ENCODE measurements around the gene GCC1. TPM values are rescaled to one million over a fixed set of nuclear protein-coding genes. Genes with fewer than 3 reads are reported as not detected.
"Not testable (repeated sequence)": the region's sequence is repeated elsewhere in the genome, so short reads cannot be mapped to it uniquely, and the experiment has no call there.

The GCC1 gene
- total and polyA plus RNA-seq, 4 donors: 5.5 to 13.6 (median 10.2) TPM

GRCh38 chr7:127568034-127568433 is 17.4 kb downstream of the GCC1 start:
- H3K9me3 ChIP-seq (ENCODE audit: control insufficient read depth, low read length); H3K27ac ChIP-seq (ENCODE audit: low read depth in 1 of 2, low read length in 2 of 2); H3K4me3 ChIP-seq (ENCODE audit: low read length in 2 of 2); DNase-seq; intact Hi-C loops (cut with DNase I); H3K27me3 ChIP-seq (ENCODE audit: control insufficient read depth in 1 of 2, insufficient read depth in 2 of 2, low read length in 1 of 2); ATAC-seq (ENCODE audit: low FRiP score); H3K4me1 ChIP-seq (ENCODE audit: control insufficient read depth in 1 of 2, insufficient read depth in 2 of 2, low read length in 2 of 2); H3K36me3 ChIP-seq (ENCODE audit: control insufficient read depth in 1 of 2, insufficient read depth in 2 of 2, low read length in 1 of 2): not testable (repeated sequence)
- no CpG with 5 or more reads among the region's 3 CpGs for WGBS, 2 donors

GRCh38 chr7:127566242-127566641 is 19.2 kb downstream of the GCC1 start:
- no peak overlapping the region for H3K27ac ChIP-seq (ENCODE audit: low read depth in 1 of 2, low read length in 2 of 2)
- H3K27me3 ChIP-seq (ENCODE audit: control insufficient read depth in 1 of 2, insufficient read depth in 2 of 2, low read length in 1 of 2): no peaks in the 10 kb centered on the region
- H3K36me3 ChIP-seq (ENCODE audit: control insufficient read depth in 1 of 2, insufficient read depth in 2 of 2, low read length in 1 of 2): no peaks in the 10 kb centered on the region
- 78 to 81% methylated on average over 3 of the region's 3 CpGs for WGBS, 2 donors
- ATAC-seq (ENCODE audit: low FRiP score) (no peak), DNase-seq (no peak)
- H3K4me1 ChIP-seq (ENCODE audit: control insufficient read depth in 1 of 2, insufficient read depth in 2 of 2, low read length in 2 of 2): no peaks in the 10 kb centered on the region
- H3K9me3 ChIP-seq (ENCODE audit: control insufficient read depth, low read length): peaks cover 2% of the 10 kb centered on the region
- intact Hi-C loops (cut with DNase I): no loop called here
- no peak overlapping the region for H3K4me3 ChIP-seq (ENCODE audit: low read length in 2 of 2)

GRCh38 chr7:127557803-127558202 is 27.6 kb downstream of the GCC1 start:
- H3K27ac ChIP-seq (ENCODE audit: low read depth in 1 of 2, low read length in 2 of 2): no peak overlapping the region
- H3K9me3 ChIP-seq (ENCODE audit: control insufficient read depth, low read length): no peaks in the 10 kb centered on the region
- ATAC-seq (ENCODE audit: low FRiP score) (no peak), DNase-seq (no peak)
- H3K4me1 ChIP-seq (ENCODE audit: control insufficient read depth in 1 of 2, insufficient read depth in 2 of 2, low read length in 2 of 2): no peaks in the 10 kb centered on the region
- WGBS, 2 donors: 67 to 68% methylated on average over 2 of the region's 2 CpGs
- no peaks in the 10 kb centered on the region for H3K36me3 ChIP-seq (ENCODE audit: control insufficient read depth in 1 of 2, insufficient read depth in 2 of 2, low read length in 1 of 2)
- no peaks in the 10 kb centered on the region for H3K27me3 ChIP-seq (ENCODE audit: control insufficient read depth in 1 of 2, insufficient read depth in 2 of 2, low read length in 1 of 2)
- intact Hi-C loops (cut with DNase I): no loop called here
- H3K4me3 ChIP-seq (ENCODE audit: low read length in 2 of 2): no peak overlapping the region

- Histone ChIP-seq H3K4me3 (ENCODE audit: low read length in 2 of 2) (no peak overlapping the region), H3K4me1 (ENCODE audit: control insufficient read depth in 1 of 2, insufficient read depth in 2 of 2, low read length in 2 of 2) (no peaks in the 10 kb centered on the region), H3K9me3 (ENCODE audit: control insufficient read depth, low read length) (peaks cover 2% of the 10 kb centered on the region), H3K36me3 (ENCODE audit: control insufficient read depth in 1 of 2, insufficient read depth in 2 of 2, low read length in 1 of 2) (no peaks in the 10 kb centered on the region), H3K27ac (ENCODE audit: low read depth in 1 of 2, low read length in 2 of 2) (no peak overlapping the region), H3K27me3 (ENCODE audit: control insufficient read depth in 1 of 2, insufficient read depth in 2 of 2, low read length in 1 of 2) (no peaks in the 10 kb centered on the region)
- no peak for DNase-seq
- intact Hi-C loops (cut with DNase I): no loop called here
- no peak for ATAC-seq (ENCODE audit: low FRiP score)
- 85 to 93% methylated on average over 2 of the region's 2 CpGs for WGBS, 2 donors
Observed at GRCh38 chr7:127556404-127556803, 29.0 kb downstream of the GCC1 start.

- ATAC-seq (ENCODE audit: low FRiP score): no peak
- no peak for DNase-seq
- intact Hi-C loops (cut with DNase I): no loop called here
Observed at GRCh38 chr7:127551941-127552340, 33.5 kb downstream of the GCC1 start.

GRCh38 chr7:127550247-127550646 is 35.1 kb downstream of the GCC1 start:
- Histone ChIP-seq H3K9me3 (ENCODE audit: control insufficient read depth, low read length) (peaks cover 2% of the 10 kb centered on the region), H3K36me3 (ENCODE audit: control insufficient read depth in 1 of 2, insufficient read depth in 2 of 2, low read length in 1 of 2) (no peaks in the 10 kb centered on the region), H3K4me1 (ENCODE audit: control insufficient read depth in 1 of 2, insufficient read depth in 2 of 2, low read length in 2 of 2) (no peaks in the 10 kb centered on the region), H3K4me3 (ENCODE audit: low read length in 2 of 2) (no peak overlapping the region), H3K27me3 (ENCODE audit: control insufficient read depth in 1 of 2, insufficient read depth in 2 of 2, low read length in 1 of 2) (no peaks in the 10 kb centered on the region), H3K27ac (ENCODE audit: low read depth in 1 of 2, low read length in 2 of 2) (no peak overlapping the region)
- no peak for ATAC-seq (ENCODE audit: low FRiP score)
- intact Hi-C loops (cut with DNase I): no loop called here
- DNase-seq: no peak
- WGBS, 2 donors: 40 to 51% methylated on average over 1 of the region's 1 CpG

More at GRCh38 chr7:127551941-127552340, 33.5 kb downstream of the GCC1 start:
- Histone ChIP-seq H3K4me1 (ENCODE audit: control insufficient read depth in 1 of 2, insufficient read depth in 2 of 2, low read length in 2 of 2) (no peaks in the 10 kb centered on the region), H3K27ac (ENCODE audit: low read depth in 1 of 2, low read length in 2 of 2) (no peak overlapping the region), H3K9me3 (ENCODE audit: control insufficient read depth, low read length) (peaks cover 2% of the 10 kb centered on the region), H3K4me3 (ENCODE audit: low read length in 2 of 2) (no peak overlapping the region), H3K27me3 (ENCODE audit: control insufficient read depth in 1 of 2, insufficient read depth in 2 of 2, low read length in 1 of 2) (no peaks in the 10 kb centered on the region), H3K36me3 (ENCODE audit: control insufficient read depth in 1 of 2, insufficient read depth in 2 of 2, low read length in 1 of 2) (no peaks in the 10 kb centered on the region)
- WGBS, 2 donors: 79 to 85% methylated on average over 4 of the region's 4 CpGs

GRCh38 chr7:127546313-127546712 is 39.1 kb downstream of the GCC1 start:
- Histone ChIP-seq H3K4me1 (ENCODE audit: control insufficient read depth in 1 of 2, insufficient read depth in 2 of 2, low read length in 2 of 2) (no peaks in the 10 kb centered on the region), H3K27ac (ENCODE audit: low read depth in 1 of 2, low read length in 2 of 2) (no peak overlapping the region), H3K4me3 (ENCODE audit: low read length in 2 of 2) (no peak overlapping the region), H3K36me3 (ENCODE audit: control insufficient read depth in 1 of 2, insufficient read depth in 2 of 2, low read length in 1 of 2) (no peaks in the 10 kb centered on the region), H3K9me3 (ENCODE audit: control insufficient read depth, low read length) (no peaks in the 10 kb centered on the region), H3K27me3 (ENCODE audit: control insufficient read depth in 1 of 2, insufficient read depth in 2 of 2, low read length in 1 of 2) (no peaks in the 10 kb centered on the region)
- 84 to 86% methylated on average over 1 of the region's 1 CpG for WGBS, 2 donors
- no peak for ATAC-seq (ENCODE audit: low FRiP score)
- DNase-seq: no peak
- intact Hi-C loops (cut with DNase I): no loop called here

GRCh38 chr7:127541548-127541947 is 43.8 kb downstream of the GCC1 start:
- Histone ChIP-seq H3K36me3 (ENCODE audit: control insufficient read depth in 1 of 2, insufficient read depth in 2 of 2, low read length in 1 of 2) (no peaks in the 10 kb centered on the region), H3K9me3 (ENCODE audit: control insufficient read depth, low read length) (no peaks in the 10 kb centered on the region), H3K4me1 (ENCODE audit: control insufficient read depth in 1 of 2, insufficient read depth in 2 of 2, low read length in 2 of 2) (no peaks in the 10 kb centered on the region), H3K27ac (ENCODE audit: low read depth in 1 of 2, low read length in 2 of 2) (no peak overlapping the region), H3K4me3 (ENCODE audit: low read length in 2 of 2) (no peak overlapping the region), H3K27me3 (ENCODE audit: control insufficient read depth in 1 of 2, insufficient read depth in 2 of 2, low read length in 1 of 2) (no peaks in the 10 kb centered on the region)
- ATAC-seq (ENCODE audit: low FRiP score) (no peak), DNase-seq (no peak)
- intact Hi-C loops (cut with DNase I): no loop called here
- WGBS, 2 donors: 83% methylated on average over 4 of the region's 4 CpGs

GRCh38 chr7:127540461-127540860 is 44.9 kb downstream of the GCC1 start:
- H3K9me3 ChIP-seq (ENCODE audit: control insufficient read depth, low read length); H3K36me3 ChIP-seq (ENCODE audit: control insufficient read depth in 1 of 2, insufficient read depth in 2 of 2, low read length in 1 of 2); DNase-seq; H3K27ac ChIP-seq (ENCODE audit: low read depth in 1 of 2, low read length in 2 of 2); H3K27me3 ChIP-seq (ENCODE audit: control insufficient read depth in 1 of 2, insufficient read depth in 2 of 2, low read length in 1 of 2); H3K4me3 ChIP-seq (ENCODE audit: low read length in 2 of 2); ATAC-seq (ENCODE audit: low FRiP score); H3K4me1 ChIP-seq (ENCODE audit: control insufficient read depth in 1 of 2, insufficient read depth in 2 of 2, low read length in 2 of 2); intact Hi-C loops (cut with DNase I): not testable (repeated sequence)
- WGBS, 2 donors: 82 to 93% methylated on average over 7 to 10 of the region's 10 CpGs
